ENCODE results near the gene STXBP6.
A peak's percentile ranks its signal among the peaks of the same experiment; 100 is the strongest.

The STXBP6 gene

GRCh38 chr14:25044106-25044698 is 5.7 kb downstream of the STXBP6 start:
- TF ChIP-seq CTCF (IDR thresholded peaks at IDR 0.05) = no peak
- intact Hi-C loops (cut with DNase I; ENCODE audit: low total_unique reads) = no loop called here
- no peak for DNase-seq
- Histone ChIP-seq H3K9me3 (no peaks in the 10 kb centered on the region), H3K27ac (no peak overlapping the region), H3K4me1 (peaks cover 0 to 10% (median 9%) of the 10 kb centered on the region in 4 donors), H3K27me3 (no peaks in the 10 kb centered on the region), H3K4me3 (no peak overlapping the region), H3K36me3 (no peaks in the 10 kb centered on the region)

- intact Hi-C loops (cut with DNase I; ENCODE audit: low total_unique reads) = no loop called here
- H3K27ac ChIP-seq = no peak overlapping the region
- no peaks in the 10 kb centered on the region for H3K36me3 ChIP-seq
- peak; percentile 23 to 32 for TF ChIP-seq CTCF (IDR thresholded peaks at IDR 0.05)
- no peaks in the 10 kb centered on the region for H3K4me1 ChIP-seq
- H3K4me3 ChIP-seq = no peak overlapping the region
- H3K9me3 ChIP-seq = no peaks in the 10 kb centered on the region
- no peaks in the 10 kb centered on the region for H3K27me3 ChIP-seq
- DNase-seq = no peak
Observed at GRCh38 chr14:25042362-25043299, 7.3 kb downstream of the STXBP6 start.

- no peaks in the 10 kb centered on the region for H3K27me3 ChIP-seq
- intact Hi-C loops (cut with DNase I; ENCODE audit: low total_unique reads) = no loop called here
Observed at GRCh38 chr14:25041898-25042297, 8.0 kb downstream of the STXBP6 start.

GRCh38 chr14:25041484-25041883 is 8.5 kb downstream of the STXBP6 start:
- Histone ChIP-seq H3K4me3 (no peak overlapping the region), H3K27ac (no peak overlapping the region), H3K4me1 (no peaks in the 10 kb centered on the region), H3K36me3 (no peaks in the 10 kb centered on the region), H3K9me3 (no peaks in the 10 kb centered on the region), H3K27me3 (no peaks in the 10 kb centered on the region)
- DNase-seq = no peak
- no peak for TF ChIP-seq CTCF (IDR thresholded peaks at IDR 0.05)
- intact Hi-C loops (cut with DNase I; ENCODE audit: low total_unique reads) = no loop called here

More at GRCh38 chr14:25041898-25042297, 8.0 kb downstream of the STXBP6 start:
- Histone ChIP-seq H3K4me1 (no peaks in the 10 kb centered on the region), H3K27ac (no peak overlapping the region), H3K9me3 (no peaks in the 10 kb centered on the region), H3K4me3 (no peak overlapping the region), H3K36me3 (no peaks in the 10 kb centered on the region)
- no peak for DNase-seq
- TF ChIP-seq CTCF (IDR thresholded peaks at IDR 0.05) = no peak

GRCh38 chr14:25039933-25040332 is 10.0 kb downstream of the STXBP6 start:
- intact Hi-C loops (cut with DNase I; ENCODE audit: low total_unique reads) = no loop called here
- H3K4me1 ChIP-seq = no peaks in the 10 kb centered on the region
- H3K27me3 ChIP-seq = no peaks in the 10 kb centered on the region
- H3K27ac ChIP-seq = no peak overlapping the region
- no peaks in the 10 kb centered on the region for H3K9me3 ChIP-seq
- DNase-seq = no peak
- no peaks in the 10 kb centered on the region for H3K36me3 ChIP-seq
- no peak overlapping the region for H3K4me3 ChIP-seq
- no peak for TF ChIP-seq CTCF (IDR thresholded peaks at IDR 0.05)
